NCI-H748 (cell line): ENCODE results near the gene FAM3C.
"Not testable (repeated sequence)": the region's sequence is repeated elsewhere in the genome, so short reads cannot be mapped to it uniquely, and the experiment has no call there.

Experiments used
- DNase-seq: peaks from one replicate; lab custom pipeline; 2025; ENCODE audit not compliant: unreplicated experiment; lab: John Stamatoyannopoulos, UW

The FAM3C gene, protein sequence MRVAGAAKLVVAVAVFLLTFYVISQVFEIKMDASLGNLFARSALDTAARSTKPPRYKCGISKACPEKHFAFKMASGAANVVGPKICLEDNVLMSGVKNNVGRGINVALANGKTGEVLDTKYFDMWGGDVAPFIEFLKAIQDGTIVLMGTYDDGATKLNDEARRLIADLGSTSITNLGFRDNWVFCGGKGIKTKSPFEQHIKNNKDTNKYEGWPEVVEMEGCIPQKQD

DNA sequence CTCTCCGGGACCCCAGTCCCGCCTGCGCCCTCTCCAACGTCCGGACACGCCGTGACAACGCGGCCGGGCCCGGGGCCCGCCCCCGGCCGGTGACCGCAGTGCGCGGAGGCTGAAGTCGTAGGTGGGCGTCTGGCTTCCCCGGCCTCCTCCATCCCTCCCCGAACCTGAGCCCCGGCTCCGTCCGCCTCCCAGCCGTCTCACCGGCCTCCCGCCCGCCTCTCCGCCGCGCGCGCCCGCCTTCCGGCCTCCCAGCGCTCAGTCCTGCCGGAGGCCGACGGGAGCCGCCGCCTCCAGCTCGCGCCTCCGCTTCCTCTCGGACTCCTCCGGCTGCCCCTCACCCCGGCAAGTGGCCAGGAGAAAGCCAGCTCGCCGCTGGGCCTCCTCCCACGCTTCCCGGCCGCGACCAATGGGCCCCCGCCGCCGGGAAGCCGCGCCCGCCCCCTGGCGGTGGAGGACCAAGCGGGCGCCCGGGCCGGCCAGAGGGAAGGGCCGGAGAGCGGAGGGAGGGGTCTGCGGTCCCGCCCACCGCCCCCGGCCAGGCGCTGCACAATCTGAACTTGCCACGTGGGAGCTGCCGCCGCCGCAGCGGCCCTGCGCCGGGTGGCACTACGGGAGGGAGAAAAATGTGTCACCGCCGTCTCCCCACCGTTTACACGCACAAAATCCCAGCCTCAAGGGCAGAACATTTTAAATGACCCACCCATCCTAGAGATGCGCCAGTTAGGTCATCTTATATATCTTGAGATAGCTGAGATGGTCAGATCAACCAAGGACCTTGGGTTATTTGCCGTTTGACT lies at the start of gene FAM3C:
Gene FAM3C (minus strand): TSS at position 348 of the 797 bp plus-strand sequence. CDS start 13,339 bp downstream, outside the sequence.
- peak; percentile 93 for DNase-seq

DNA sequence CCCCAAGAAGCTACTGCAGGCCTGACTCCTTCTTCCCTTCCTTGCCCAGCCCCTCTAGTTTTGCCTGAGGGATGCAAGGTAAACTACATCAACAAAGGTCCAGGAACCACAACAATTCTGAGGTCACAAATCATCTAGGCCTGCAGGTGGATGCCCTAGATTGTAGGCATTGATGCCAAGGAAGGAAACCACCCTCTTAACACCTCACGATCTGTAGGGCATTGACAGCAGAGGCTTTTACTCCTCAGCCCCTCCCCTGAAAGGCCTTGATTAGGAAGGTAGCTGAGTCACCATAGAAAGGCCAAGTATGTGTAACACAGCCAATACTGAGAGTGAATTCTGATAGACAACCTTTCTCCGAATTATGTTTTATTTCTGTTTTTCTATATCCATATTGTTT lies 46.7 kb upstream of the FAM3C start:
- no peak for DNase-seq

DNA sequence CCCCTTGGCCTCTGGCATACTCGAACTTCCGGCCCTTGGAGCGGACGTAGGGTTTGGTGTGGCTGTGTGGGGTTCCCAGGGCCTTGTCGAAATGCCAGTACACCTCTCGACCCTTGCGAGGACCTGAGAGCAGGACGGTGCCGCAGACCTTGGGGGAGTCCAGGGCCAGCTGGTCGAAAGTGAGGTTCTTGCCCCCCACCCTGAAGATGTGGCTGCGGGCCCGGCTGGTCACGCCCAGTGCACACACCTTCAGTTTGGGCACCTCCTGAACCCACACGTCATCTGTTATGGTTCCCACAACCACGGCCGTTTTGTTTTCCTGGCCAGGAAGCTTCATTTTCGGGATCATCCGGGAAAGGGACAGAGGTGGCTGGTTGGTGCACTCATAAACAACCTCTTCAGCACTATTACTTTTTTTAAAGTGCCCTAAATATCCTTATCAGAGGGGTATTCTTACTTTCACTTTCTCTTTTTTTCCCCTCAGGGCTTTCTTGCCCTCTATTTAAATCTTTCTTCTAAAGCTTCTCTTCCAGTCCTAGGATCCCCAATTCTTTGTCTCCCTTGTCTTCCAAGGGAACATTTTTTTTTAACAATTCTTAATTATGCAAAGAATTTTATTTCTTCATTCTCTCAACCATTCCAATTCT lies 44.9 kb upstream of the FAM3C start:
- no peak for DNase-seq

DNA sequence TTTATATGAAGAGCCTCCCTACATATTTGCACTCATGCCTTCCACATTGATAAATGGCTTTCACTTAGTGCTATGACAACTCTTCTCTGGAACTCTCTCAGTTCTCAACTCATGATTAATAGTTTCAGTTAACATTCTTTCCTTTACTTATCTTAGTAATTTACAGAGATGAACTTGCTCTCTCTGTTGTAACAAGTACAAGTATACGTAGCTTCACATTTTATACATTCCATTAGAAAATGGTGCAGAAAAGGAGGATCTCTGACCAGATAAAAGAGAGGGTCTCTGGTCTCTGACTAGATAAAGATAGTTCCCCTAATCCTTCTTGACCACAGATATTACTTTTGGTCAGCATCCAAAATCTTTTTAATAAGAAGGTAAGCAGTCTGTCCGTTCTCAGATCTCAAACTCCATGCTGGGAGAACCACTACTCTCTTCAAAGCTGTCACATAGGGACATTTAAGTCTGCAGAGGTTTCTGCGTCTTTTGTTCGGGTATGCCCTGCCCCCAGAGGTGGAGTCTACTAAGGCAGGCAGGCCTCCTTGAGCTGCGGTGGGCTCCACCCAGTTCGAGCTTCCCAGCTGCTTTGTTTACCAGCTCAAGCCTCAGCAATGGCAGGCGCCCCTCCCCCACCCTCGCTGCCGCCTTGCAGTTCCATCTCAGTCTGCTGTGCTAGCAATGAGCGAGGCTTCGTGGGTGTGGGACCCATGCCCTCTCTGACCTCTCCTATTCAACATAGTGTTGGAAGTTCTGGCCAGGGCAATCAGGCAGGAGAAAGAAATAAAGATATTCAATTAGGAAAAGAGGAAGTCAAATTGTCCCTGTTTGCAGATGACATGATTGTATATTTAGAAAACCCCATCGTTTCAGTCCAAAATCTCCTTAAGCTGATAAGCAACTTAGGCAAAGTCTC lies 42.2 kb upstream of the FAM3C start:
- DNase-seq = peak; percentile 70

DNA sequence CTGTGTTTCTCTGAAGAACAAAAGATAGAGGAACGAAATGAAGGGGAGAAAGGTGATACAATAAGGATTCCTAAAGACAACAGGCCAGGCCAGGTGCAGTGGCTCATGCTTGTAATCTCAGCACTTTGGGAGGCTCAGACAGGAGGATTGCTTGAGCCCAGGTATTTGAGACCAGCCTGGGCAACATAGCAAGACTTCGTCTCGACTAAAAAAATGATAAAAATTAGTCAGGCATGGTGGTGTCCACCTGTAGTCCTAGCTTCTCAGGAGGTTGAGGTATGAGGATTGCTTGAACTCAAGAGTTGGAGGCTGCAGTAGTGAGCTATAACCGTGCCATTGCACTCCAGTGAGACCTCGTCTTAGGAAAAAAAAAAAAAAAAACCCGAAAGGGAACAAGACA lies 41.4 kb upstream of the FAM3C start:
- DNase-seq = no peak

DNA sequence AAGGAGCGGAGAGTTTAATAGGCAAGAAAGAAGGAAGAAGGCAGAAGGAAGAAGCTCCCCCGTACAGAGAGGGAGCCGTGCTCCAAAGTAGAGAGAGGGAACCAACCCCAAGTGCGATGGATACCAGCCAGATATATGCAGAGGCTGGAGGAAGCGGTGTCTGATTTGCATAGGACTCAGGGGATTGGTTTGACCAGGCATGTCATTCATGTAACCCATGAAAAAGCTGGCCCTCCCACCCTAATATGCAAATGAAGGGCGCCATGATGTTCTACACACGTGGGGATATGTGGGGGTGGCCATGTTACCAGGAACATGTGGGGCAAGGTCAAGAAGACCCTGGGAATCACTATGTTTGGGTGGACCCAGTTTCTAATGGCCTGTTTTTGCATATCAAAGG lies 40.6 kb upstream of the FAM3C start:
- no peak for DNase-seq

DNA sequence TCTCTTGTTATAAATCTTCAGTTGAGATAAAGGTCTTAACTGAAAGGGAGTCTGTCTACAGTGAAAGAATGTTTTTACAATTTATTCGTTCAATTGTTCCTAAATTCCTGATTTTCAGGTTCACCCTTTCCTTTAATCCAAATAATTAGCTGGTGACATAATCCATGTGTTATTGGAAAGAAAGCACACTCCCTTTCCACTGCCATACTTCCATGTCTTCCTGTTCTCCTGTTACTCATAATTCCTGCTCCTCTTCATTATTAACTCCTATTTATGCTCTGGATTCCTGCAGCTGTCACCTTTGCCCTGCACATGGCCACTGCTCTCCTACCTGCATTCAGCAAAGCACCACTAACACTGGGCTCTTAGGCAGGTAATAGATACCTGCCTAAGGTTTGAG lies 40.0 kb upstream of the FAM3C start:
- no peak for DNase-seq

DNA sequence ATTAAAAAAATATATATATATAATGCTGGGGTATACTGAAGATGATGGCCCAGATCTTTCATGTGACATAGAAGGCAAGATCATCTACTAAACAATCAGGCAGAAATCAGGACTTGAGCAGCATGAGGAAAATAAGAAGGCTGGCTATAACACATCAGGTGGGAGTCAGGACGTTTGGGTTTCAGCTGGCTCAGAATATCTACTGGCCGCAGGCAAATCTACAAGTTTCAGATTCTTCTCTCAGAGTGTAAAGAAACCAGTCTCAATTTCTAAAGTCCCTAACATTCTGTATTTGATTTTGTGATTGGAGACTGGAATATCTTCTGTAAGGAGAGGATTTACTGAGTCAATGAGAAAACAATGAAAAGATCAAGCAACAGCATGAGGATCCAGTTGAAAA lies 37.7 kb upstream of the FAM3C start:
- DNase-seq = no peak

DNA sequence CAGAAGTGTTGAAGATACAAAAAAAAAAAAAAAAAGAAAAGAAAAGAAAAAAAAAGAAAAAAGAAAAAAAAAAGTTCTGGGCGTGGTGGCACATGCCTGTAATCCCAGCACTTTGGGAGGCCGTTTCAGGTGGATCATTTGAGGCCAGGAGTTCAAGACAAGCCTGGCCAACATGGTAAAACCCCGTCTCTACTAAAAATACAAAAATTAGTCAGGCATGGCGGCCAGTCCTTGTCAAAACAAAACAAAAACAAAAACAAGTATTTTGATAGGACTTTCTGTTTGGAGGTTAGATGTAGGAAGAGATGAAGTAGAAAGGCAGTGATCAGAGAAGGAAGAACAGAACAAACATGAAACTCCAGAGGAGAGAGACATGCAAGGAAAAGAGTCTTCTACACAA lies 36.4 kb upstream of the FAM3C start:
- DNase-seq = not testable (repeated sequence)

DNA sequence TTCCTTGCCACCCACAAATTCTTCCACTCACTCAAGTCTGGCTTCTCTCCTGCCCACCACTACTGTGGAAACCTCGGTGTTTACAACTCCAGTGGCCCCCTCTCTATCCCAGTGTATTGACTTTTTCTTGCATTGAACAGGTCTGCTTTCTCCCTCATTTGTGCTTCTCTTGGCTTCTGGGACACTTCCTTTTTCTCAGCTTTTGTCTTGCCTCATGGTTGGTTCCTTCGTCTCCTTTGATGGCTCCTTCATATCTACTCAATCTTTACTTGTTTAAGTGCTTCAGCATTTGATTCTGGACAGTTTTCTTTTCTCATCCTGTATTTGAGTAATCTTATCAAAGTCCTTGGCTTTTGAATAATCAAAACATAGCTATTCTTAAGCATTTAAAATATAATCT lies 35.9 kb upstream of the FAM3C start:
- DNase-seq = no peak

DNA sequence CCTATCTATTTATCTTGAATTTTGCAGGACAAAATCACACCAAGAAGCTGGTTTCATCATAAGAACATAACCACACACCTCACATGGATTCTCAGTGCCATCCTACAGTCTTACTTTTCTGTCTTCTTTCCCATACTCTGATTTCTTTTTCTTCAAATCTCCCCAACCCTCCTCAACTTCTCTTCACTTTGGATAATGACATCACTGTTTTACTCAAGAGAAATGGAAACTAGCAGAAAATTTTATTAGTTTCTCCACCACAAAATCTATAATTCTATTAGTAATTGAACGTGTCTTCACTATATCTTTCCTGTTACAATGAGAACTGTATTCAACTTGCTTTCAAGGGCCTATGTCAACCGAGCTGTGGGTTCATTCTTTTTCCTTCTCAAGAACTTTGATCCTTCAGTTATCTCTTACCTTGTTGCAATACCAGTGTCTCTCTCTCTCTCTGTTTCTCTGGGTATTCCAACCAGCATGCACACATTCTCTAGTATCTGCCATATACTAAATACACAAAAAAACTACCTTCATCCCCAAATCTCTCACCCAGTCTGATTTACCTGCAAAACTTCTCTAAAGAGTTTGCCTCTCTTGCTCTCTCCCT lies 35.4 kb upstream of the FAM3C start:
- DNase-seq = no peak

DNA sequence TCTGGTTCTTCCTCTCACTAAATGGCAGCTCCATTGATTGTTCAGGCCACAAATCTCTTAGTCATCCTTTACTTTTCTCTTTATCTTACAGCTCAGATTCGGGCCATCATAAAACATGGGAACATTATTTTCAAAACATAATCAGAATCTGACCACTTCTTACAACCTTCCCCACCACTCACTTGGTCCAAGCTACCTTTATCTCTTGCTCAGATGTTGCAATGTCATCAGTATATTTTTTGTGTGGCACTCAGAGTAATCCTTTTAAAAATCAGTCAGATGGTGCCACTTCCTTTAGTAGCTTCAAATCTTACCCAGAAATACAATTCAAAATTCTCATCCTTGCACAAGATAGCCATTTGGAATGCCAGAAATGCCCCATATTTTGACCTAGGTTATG lies 34.5 kb upstream of the FAM3C start:
- DNase-seq = no peak

DNA sequence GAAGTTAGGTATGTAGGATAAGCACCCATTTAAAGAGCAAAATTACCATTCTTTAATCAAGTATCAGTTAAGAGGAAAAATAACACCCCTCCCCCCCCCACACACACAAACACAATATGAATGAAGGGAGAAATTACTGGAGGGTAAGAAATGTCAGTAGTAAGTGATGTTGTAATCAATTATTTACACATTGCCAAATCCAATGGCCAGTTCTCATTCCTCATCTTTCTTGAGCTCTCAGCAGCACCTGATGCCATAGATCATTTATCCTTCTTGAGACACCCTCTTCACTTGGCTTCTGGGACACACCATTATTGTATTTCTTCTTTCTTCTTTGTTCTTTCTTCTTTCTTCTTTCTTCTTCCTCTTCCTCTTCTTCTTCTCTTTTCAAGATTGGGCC lies 33.7 kb upstream of the FAM3C start:
- no peak for DNase-seq

DNA sequence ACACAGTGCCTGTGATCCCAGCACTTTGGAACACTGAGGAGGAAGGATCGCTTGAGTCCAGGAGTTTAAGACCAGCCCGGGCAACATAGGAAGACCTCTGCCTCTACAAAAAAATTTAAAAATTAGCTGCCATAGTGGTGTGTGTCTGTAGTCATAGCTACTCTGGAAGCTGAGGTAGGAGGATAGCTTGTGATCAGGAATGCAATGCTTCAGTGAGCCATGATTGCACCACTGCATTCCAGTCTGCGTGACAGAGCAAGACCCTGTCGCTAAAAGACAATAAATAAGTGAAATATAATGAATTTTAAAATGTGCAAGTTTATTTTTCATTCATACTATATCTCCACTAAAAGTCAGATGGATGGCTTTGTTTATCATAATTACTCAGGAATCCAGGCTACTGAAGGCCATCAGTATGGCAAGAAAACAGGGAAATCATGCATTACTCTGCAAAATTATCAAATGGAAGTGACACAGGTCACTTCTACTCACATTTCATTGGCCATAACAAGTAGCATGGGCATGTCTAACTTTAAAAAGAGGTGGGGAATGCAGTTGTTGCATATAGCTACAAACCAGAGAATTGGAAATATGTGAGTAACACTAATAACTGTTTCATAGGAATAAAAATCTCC lies 32.9 kb upstream of the FAM3C start:
- no peak for DNase-seq

DNA sequence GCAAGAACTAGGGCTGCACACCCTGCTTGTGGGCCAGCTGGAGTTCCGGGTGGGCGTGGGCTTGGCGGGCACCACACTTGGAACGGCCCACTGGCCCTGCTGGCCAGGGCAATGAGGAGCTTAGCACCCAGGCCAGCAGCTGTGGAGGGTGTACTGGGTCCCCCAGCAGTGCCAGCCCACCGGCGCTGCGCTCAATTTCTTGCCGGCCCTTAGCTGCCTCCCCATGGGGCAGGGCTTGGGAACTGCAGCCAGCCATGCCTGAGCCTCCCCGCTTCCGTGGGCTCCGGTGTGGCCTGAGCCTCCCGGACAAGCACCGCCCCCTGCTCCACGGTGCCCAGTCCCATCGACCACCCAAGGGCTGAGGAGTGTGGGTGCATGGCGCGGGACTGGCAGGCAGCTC lies 25.6 kb upstream of the FAM3C start:
- DNase-seq = not testable (repeated sequence)

DNA sequence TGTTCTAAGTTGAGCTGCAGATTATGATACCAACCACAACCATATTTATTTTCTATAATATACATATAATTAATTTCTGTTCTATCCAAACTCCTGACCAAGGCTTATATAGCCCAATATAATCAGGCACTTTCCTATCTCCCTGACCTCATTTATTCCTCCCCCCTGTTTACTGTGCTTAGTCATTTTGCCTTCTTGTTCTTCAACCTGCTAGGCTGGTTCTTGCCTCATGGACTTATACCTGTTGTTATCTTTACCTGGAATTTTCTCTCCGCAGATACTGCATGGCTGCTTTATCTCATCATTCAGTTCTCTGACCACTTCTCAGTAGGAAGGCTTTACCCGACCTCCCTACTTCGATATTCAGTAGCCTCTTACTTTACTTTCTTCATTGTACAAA lies 24.9 kb upstream of the FAM3C start:
- DNase-seq = no peak

DNA sequence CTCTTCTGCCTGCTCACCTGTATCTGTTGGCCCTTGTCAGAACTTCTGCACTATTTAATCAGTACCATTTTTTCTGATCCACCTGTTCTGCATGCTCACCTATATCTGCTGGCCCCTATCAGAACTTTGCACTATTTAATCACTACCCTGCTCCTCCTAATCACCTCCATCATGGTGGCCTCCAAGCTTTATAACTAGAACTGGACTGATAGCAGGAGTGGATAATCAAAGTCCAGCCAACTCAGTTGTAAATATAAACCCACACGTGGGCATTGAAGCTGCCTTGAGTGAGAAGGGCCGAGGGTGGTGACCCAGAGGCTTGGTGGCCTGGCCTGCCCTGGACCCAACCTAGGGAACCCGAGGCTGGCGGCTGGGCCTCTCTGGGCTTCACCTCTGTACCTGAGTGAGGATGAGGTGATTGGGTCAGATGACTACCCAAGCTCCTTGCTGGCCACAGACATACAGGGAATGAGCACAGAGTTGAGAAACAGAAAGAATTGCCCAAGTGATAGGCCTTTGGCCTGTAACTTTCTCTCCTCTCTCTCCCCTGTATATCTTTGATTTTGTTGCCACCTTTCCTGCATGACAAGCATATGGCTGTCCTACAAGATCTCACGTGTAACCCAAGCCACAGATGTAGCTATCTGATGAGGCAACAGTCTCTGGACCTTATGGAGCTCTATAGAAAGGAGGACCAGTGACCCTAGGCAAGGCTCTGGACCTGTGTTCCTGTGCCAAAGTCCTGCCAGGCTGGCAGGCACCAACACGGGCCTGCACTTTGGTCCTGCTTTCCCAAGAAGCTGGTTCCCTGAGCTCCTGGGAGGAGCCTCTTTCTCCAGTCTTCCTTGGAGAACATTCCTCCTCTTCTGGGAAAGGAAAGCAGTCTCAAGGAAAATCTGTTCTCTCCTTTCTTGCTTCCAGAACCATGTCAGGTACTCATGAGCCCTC lies 23.4 kb upstream of the FAM3C start:
- no peak for DNase-seq

DNA sequence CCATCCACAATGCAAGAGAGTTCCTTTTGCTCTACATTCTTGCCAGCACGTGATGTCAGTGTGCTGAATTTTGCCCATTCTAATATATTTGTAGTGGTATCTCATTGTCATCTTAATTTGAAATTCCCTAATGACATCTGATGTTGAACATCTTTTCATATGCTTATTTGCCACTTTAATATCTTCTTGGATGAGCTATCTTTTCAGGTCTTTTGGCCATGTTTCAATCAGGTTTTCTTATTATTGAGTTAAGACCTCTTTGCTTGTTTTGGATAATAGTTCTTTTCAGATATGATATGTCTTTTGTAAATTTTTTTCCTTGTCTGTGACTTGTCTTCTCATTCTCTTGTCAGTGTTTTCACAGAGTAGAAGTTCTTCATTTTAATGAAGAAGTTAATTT lies 20.4 kb upstream of the FAM3C start:
- DNase-seq = no peak

DNA sequence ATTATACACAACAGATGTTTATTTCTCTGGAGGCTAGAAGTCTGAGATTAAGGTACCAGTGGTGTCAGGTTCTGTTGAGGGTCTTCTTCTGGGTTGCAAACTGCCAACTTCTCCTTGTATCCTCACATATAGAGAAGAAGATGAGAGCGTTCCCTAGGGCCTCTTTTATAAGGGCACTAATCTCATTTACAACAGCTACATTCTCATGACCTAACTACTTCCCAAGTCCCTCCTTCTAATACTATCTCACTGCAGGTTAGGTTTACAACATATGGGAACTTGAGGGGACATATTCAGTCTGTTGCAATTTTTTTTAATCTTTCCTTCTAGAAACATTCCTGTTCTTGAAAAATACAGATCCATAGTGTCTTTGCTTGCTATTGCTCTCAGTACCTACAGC lies 18.3 kb upstream of the FAM3C start:
- no peak for DNase-seq
